HepG2 (cell line): Measurements from ENCODE around the gene NOC3L. TPM values are rescaled to one million over a fixed set of nuclear protein-coding genes. Genes with fewer than 3 reads are reported as not detected.

Experiments
- CCAR2 ChIP-seq: fragments of 200-400 bp; formaldehyde crosslinking; optimal IDR thresholded peaks from 2 replicates; pipeline ENCODE3; 2018; ENCODE audit warnings: low read depth, mild to moderate bottlenecking, low read length, moderate library complexity
- HNRNPUL1 ChIP-seq: fragments of 200-400 bp; formaldehyde crosslinking; IDR thresholded peaks from 2 replicates; pipeline ENCODE4 v1.6.1; 2017; ENCODE audit warnings: low read depth, mild to moderate bottlenecking, low read length, moderate library complexity
- IKZF4 ChIP-seq: sonication (generic); formaldehyde crosslinking; IDR thresholded peaks from 2 replicates; pipeline ENCODE4 v1.5.1; 2020; ENCODE audit warnings: borderline replicate concordance, mild to moderate bottlenecking, low read depth, missing genetic modification reagents; ENCODE audit errors: not compliant biosample characterization
- ISX ChIP-seq: sonication (generic); formaldehyde crosslinking; conservative IDR thresholded peaks from 2 replicates; pipeline ENCODE4 v1.5.0; 2020; ENCODE audit warnings: missing genetic modification reagents
- KLF15 ChIP-seq: sonication (generic); formaldehyde crosslinking; IDR thresholded peaks from 2 replicates; pipeline ENCODE4 v1.8.1; 2023; ENCODE audit warnings: borderline replicate concordance, mild to moderate bottlenecking, inconsistent platforms, missing genetic modification reagents, mixed read lengths
- MXI1 ChIP-seq: IDR thresholded peaks from 3 replicates; pipeline ENCODE4 v1.6.1; 2012; ENCODE audit warnings: low read depth, low read length, inconsistent platforms, borderline replicate concordance
- MYC ChIP-seq: sonication (generic); formaldehyde crosslinking; IDR thresholded peaks from 2 replicates; pipeline ENCODE4 v1.9.0; 2021; ENCODE audit warnings: missing genetic modification reagents, borderline replicate concordance
- PHF21A ChIP-seq: sonication (generic); formaldehyde crosslinking; IDR thresholded peaks from 2 replicates; pipeline ENCODE4 v1.5.0; 2020; ENCODE audit warnings: mild to moderate bottlenecking, missing genetic modification reagents
- SALL1 ChIP-seq: sonication (generic); formaldehyde crosslinking; IDR thresholded peaks from 2 replicates; pipeline ENCODE4 v1.8.0; 2022; ENCODE audit warnings: mild to moderate bottlenecking, missing genetic modification reagents
- SSRP1 ChIP-seq: IDR thresholded peaks from 2 replicates; pipeline ENCODE4 v1.6.1; 2016; ENCODE audit warnings: control low read depth
- STAT5B ChIP-seq: sonication (generic); formaldehyde crosslinking; IDR thresholded peaks from 2 replicates; pipeline ENCODE4 v1.4.0; 2020; ENCODE audit warnings: missing genetic modification reagents
- THYN1 ChIP-seq: sonication (generic); formaldehyde crosslinking; IDR thresholded peaks from 2 replicates; pipeline ENCODE4 v1.8.1; 2023; ENCODE audit warnings: low read depth, mild to moderate bottlenecking, moderate library complexity, missing genetic modification reagents, borderline replicate concordance
- ZBTB1 ChIP-seq: sonication (generic); formaldehyde crosslinking; IDR thresholded peaks from 2 replicates; pipeline ENCODE4 v1.4.0; 2020; ENCODE audit warnings: missing genetic modification reagents, borderline replicate concordance
- ZMAT3 ChIP-seq: sonication (generic); formaldehyde crosslinking; conservative IDR thresholded peaks from 2 replicates; pipeline ENCODE4 v1.7.0; 2021; ENCODE audit warnings: missing genetic modification reagents
- ZNF10 ChIP-seq: sonication (generic); formaldehyde crosslinking; IDR thresholded peaks from 2 replicates; pipeline ENCODE4 v1.4.0; 2020; ENCODE audit warnings: mild to moderate bottlenecking, low read depth, missing genetic modification reagents, borderline replicate concordance
- ZNF207 ChIP-seq: fragments of 450-650 bp; IDR thresholded peaks from 2 replicates; pipeline ENCODE4 v1.6.1; 2016; ENCODE audit warnings: antibody characterized with exemption, borderline replicate concordance
- ZNF282 ChIP-seq: fragments of 450-650 bp; IDR thresholded peaks from 2 replicates; pipeline ENCODE4 v1.6.1; 2018; ENCODE audit not compliant: partially characterized antibody
- ZNF431 ChIP-seq: sonication (generic); formaldehyde crosslinking; IDR thresholded peaks from 2 replicates; pipeline ENCODE4 v1.9.0; 2022; ENCODE audit warnings: missing genetic modification reagents, low read depth, mild to moderate bottlenecking, borderline replicate concordance
- ZNF501 ChIP-seq: sonication (generic); formaldehyde crosslinking; IDR thresholded peaks from 2 replicates; pipeline ENCODE4 v1.5.1; 2020; ENCODE audit warnings: mild to moderate bottlenecking, moderate library complexity, missing genetic modification reagents
- ZNF577 ChIP-seq: sonication (generic); formaldehyde crosslinking; IDR thresholded peaks from 2 replicates; pipeline ENCODE4 v1.4.0; 2020; ENCODE audit warnings: mild to moderate bottlenecking, low read depth, missing genetic modification reagents, borderline replicate concordance
- ZNF615 ChIP-seq: sonication (generic); formaldehyde crosslinking; IDR thresholded peaks from 2 replicates; pipeline ENCODE4 v1.5.0; 2020; ENCODE audit warnings: mild to moderate bottlenecking, missing genetic modification reagents, borderline replicate concordance
- ZNF83 ChIP-seq: sonication (generic); formaldehyde crosslinking; IDR thresholded peaks from 2 replicates; pipeline ENCODE4 v1.4.0; 2020; ENCODE audit warnings: missing genetic modification reagents, mild to moderate bottlenecking, borderline replicate concordance
- polyA plus RNA-seq, 8 experiments: library from polyadenylated mRNA; depleted of rRNA in 3 of 8; stranded (reverse) in 7 of 8; unstranded in 1 of 8; fragments of >200 nt; fragmentation: Illumina TruSeq in 4 of 8; extraction: Trizol in 4 of 8; gene quantifications; 2 replicates each; pipeline versions ENCODE4 v1.2.1 to v1.2.3, GENCODE V29; 2011 to 2016; ENCODE audit warnings: low read depth in 4 of 8, missing spikeins in 1 of 8, mixed read lengths in 1 of 8; ENCODE audit not compliant: insufficient read depth in 1 of 8
- total RNA-seq, 5 experiments: library from RNA; depleted of rRNA; stranded (reverse); fragments of >200 nt; fragmentation: Illumina TruSeq; extraction: Trizol; gene quantifications; 2 replicates each; pipeline ENCODE4 v1.2.3, GENCODE V29; 2016; ENCODE audit warnings: low read depth in 1 of 5
- TF ChIP-seq, protein P1 (sequence below): sonication (generic); formaldehyde crosslinking; IDR thresholded peaks from 2 replicates; pipeline ENCODE4 v1.8.1; 2023; ENCODE audit warnings: missing genetic modification reagents, inconsistent platforms, borderline replicate concordance
- TF ChIP-seq, protein P2 (sequence below): sonication (generic); IDR thresholded peaks from 2 replicates; pipeline ENCODE4 v1.6.1; 2016; ENCODE audit warnings: low read depth, borderline replicate concordance
- TF ChIP-seq, protein P3 (sequence below): sonication (generic); formaldehyde crosslinking; IDR thresholded peaks from 2 replicates; pipeline ENCODE4 v1.8.0; 2022; ENCODE audit warnings: mild to moderate bottlenecking, missing genetic modification reagents, moderate library complexity
- TF ChIP-seq, protein P4 (sequence below): sonication (generic); formaldehyde crosslinking; IDR thresholded peaks from 2 replicates; pipeline ENCODE4 v1.5.0; 2020; ENCODE audit warnings: mild to moderate bottlenecking, low read depth, missing genetic modification reagents, borderline replicate concordance

The NOC3L gene
- total and polyA plus RNA-seq, 2 of the 13 experiments (the other 11 are each of a cell fraction or from before 2014, with no cell fraction given), result 7.8 to 36.6 TPM

GRCh38 chr10:94362360-94363250, at the start of gene NOC3L (continued):
- TF ChIP-seq ISX (CRISPR knock-in tag), result peak; percentile 97
- TF ChIP-seq, protein P1, sequence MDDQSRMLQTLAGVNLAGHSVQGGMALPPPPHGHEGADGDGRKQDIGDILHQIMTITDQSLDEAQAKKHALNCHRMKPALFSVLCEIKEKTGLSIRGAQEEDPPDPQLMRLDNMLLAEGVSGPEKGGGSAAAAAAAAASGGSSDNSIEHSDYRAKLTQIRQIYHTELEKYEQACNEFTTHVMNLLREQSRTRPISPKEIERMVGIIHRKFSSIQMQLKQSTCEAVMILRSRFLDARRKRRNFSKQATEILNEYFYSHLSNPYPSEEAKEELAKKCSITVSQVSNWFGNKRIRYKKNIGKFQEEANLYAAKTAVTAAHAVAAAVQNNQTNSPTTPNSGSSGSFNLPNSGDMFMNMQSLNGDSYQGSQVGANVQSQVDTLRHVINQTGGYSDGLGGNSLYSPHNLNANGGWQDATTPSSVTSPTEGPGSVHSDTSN (CRISPR knock-in tag), result peak; percentile 72; the same call in 1 of the 2 replicates
- peak; percentile 96 for TF ChIP-seq ZNF431 (CRISPR knock-in tag)
- TF ChIP-seq MYC, result peak; percentile 98
- TF ChIP-seq ZNF615 (CRISPR knock-in tag), result peak; percentile 98
- TF ChIP-seq ZNF501 (CRISPR knock-in tag), result peak; percentile 97
- no peak for TF ChIP-seq HNRNPUL1
- TF ChIP-seq ZBTB1, result peak; percentile 74; the same call in 1 of the 2 replicates
- no peak for TF ChIP-seq SSRP1 (CRISPR knock-in tag)
- TF ChIP-seq, protein P2, sequence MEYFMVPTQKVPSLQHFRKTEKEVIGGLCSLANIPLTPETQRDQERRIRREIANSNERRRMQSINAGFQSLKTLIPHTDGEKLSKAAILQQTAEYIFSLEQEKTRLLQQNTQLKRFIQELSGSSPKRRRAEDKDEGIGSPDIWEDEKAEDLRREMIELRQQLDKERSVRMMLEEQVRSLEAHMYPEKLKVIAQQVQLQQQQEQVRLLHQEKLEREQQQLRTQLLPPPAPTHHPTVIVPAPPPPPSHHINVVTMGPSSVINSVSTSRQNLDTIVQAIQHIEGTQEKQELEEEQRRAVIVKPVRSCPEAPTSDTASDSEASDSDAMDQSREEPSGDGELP, result no peak
- no peak for TF ChIP-seq ZNF10 (CRISPR knock-in tag)
- 0 out of 2 replicates have a peak, but pooled peaks have one; percentile 69 for TF ChIP-seq STAT5B (CRISPR knock-in tag)
- TF ChIP-seq, protein P3, sequence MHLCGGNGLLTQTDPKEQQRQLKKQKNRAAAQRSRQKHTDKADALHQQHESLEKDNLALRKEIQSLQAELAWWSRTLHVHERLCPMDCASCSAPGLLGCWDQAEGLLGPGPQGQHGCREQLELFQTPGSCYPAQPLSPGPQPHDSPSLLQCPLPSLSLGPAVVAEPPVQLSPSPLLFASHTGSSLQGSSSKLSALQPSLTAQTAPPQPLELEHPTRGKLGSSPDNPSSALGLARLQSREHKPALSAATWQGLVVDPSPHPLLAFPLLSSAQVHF (CRISPR knock-in tag), result peak; percentile 98
- peak; percentile 97 for TF ChIP-seq ZMAT3 (CRISPR knock-in tag)
- TF ChIP-seq SALL1 (CRISPR knock-in tag), result peak; percentile 98
- TF ChIP-seq THYN1 (CRISPR knock-in tag), result no peak
- peak; percentile 21 for TF ChIP-seq CCAR2
- TF ChIP-seq MXI1, result peak; percentile 97; the same call in 1 of the 3 replicates
- TF ChIP-seq KLF15 (CRISPR knock-in tag), result peak; percentile 98
- no peak for TF ChIP-seq ZNF207
- TF ChIP-seq ZNF83 (CRISPR knock-in tag), result peak; percentile 85; the same call in 1 of the 2 replicates
- 0 out of 2 replicates have a peak, but pooled peaks have one; percentile 79 for TF ChIP-seq ZNF577 (CRISPR knock-in tag)
- no peak for TF ChIP-seq ZNF282
- TF ChIP-seq, protein P4, sequence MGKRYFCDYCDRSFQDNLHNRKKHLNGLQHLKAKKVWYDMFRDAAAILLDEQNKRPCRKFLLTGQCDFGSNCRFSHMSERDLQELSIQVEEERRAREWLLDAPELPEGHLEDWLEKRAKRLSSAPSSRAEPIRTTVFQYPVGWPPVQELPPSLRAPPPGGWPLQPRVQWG, result 0 out of 2 replicates have a peak, but pooled peaks have one; percentile 51
- TF ChIP-seq PHF21A (CRISPR knock-in tag), result peak; percentile 84
- TF ChIP-seq IKZF4 (CRISPR knock-in tag), result peak; percentile 89
